SU-DHL-6 (cell line): ENCODE results near the gene NRF1.

Experiments
- CTCF ChIP-seq: fragments of 200-600 bp; sonication (generic); IDR thresholded peaks from one replicate; pipeline ENCODE4 v1.5.1; 2017; ENCODE audit warnings: antibody characterized with exemption, mild to moderate bottlenecking, low read length, moderate library complexity; ENCODE audit not compliant: insufficient read depth, poor library complexity, severe bottlenecking
- EZH2phosphoT487 ChIP-seq: fragments of 200-600 bp; sonication (generic), shearing (Covaris generic); conservative IDR thresholded peaks from 2 replicates; pipeline ENCODE4 v1.6.1; 2018; ENCODE audit warnings: mild to moderate bottlenecking, antibody characterized with exemption, low read length, moderate library complexity, mixed read lengths

GRCh38 chr7:129800901-129801300 is 189.4 kb downstream of the NRF1 start:
- TF ChIP-seq CTCF (no peak), EZH2phosphoT487 (no peak)
